B cell (primary cell): ENCODE data around the gene ZNF771. TPM values are rescaled to one million over a fixed set of nuclear protein-coding genes. Genes with fewer than 3 reads are reported as not detected.

ENCODE experiments used
- ATAC-seq: fragments of 200-7000 bp; cut with Tn5 transposase; one replicate; pipeline ENCODE4 v1.10.0; 2021; ENCODE audit warnings: low read depth, mild to moderate bottlenecking, moderate number of reproducible peaks, moderate library complexity
- CTCF ChIA-PET: fragments of 350-600 bp; sonication (Branson Sonifier 250); formaldehyde crosslinking; loops from one replicate; lab custom pipeline; 2021; ENCODE audit warnings: antibody characterized with exemption, inconsistent platforms; lab: Charles Lee
- POLR2A ChIA-PET: fragments of 350-600 bp; sonication (Branson Sonifier 250); formaldehyde crosslinking; loops from one replicate; lab custom pipeline; 2021; ENCODE audit warnings: antibody characterized with exemption; lab: Charles Lee
- DNase-seq: peaks from one replicate; pipeline ENCODE4 v3.0.0; 2013
- H2AFZ ChIP-seq: 2 replicates; pipeline ENCODE4 v1.6.1; 2012; ENCODE audit warnings: mild to moderate bottlenecking, low read depth, low read length; ENCODE audit not compliant: insufficient read depth, poor library complexity, severe bottlenecking
- H3K27ac ChIP-seq, 2 donors: 1 replicate in 1 of 2; 2 replicates in 1 of 2; pipeline ENCODE4 v1.5.1; 2012 to 2013; ENCODE audit warnings: low read length in 2 of 2, mild to moderate bottlenecking in 2 of 2, moderate library complexity in 1 of 2
- H3K27me3 ChIP-seq, 4 experiments: fragments of 200-600 bp in 1 of 4; sonication (generic) in 1 of 4; replicated peaks in 1 of 4; 1 replicate in 2 of 4; 2 replicates in 2 of 4; pipeline versions ENCODE4 v1.6.1 to v1.7.0; 2013 to 2016; ENCODE audit warnings: low read length in 3 of 4, mild to moderate bottlenecking in 2 of 4, mixed read lengths in 1 of 4, moderate library complexity in 1 of 4; ENCODE audit not compliant: insufficient read depth in 4 of 4, control insufficient read depth in 3 of 4; ENCODE audit errors: control extremely low read depth in 1 of 4
- H3K36me3 ChIP-seq, 2 experiments: replicated peaks in 1 of 2; 1 replicate in 1 of 2; 2 replicates in 1 of 2; pipeline versions ENCODE4 v1.6.1 to v1.7.1; 2013; ENCODE audit warnings: low read length in 1 of 2; ENCODE audit not compliant: insufficient read depth in 2 of 2, control insufficient read depth in 1 of 2; ENCODE audit errors: control extremely low read depth in 1 of 2, extremely low read depth in 1 of 2
- H3K4me1 ChIP-seq, 2 donors: fragments of 200-600 bp in 1 of 2; sonication (generic) in 1 of 2; 1 replicate in 1 of 2; 2 replicates in 1 of 2; pipeline versions ENCODE4 v1.5.1 to v1.6.1; 2013 to 2017; ENCODE audit warnings: low read length in 2 of 2; ENCODE audit not compliant: control insufficient read depth in 2 of 2, insufficient read depth in 2 of 2
- H3K4me2 ChIP-seq: replicated peaks from 2 replicates; pipeline ENCODE3; 2012; ENCODE audit warnings: mild to moderate bottlenecking, low read depth, low read length; ENCODE audit not compliant: poor library complexity, severe bottlenecking
- H3K4me3 ChIP-seq, 5 experiments: fragments of 200-600 bp in 1 of 5; sonication (generic) in 1 of 5; 1 replicate in 3 of 5; 2 replicates in 2 of 5; pipeline versions ENCODE4 v1.5.1 to v1.7.0; 2011 to 2016; ENCODE audit warnings: low read length in 4 of 5, mild to moderate bottlenecking in 4 of 5, low read depth in 2 of 5, control low read depth in 1 of 5, moderate library complexity in 1 of 5; ENCODE audit not compliant: insufficient read depth in 1 of 5; ENCODE audit errors: control extremely low read depth in 1 of 5, extremely low read depth in 1 of 5
- H3K79me2 ChIP-seq: fragments of 200-600 bp; sonication (generic); one replicate; pipeline ENCODE4 v1.6.0; 2016; ENCODE audit warnings: low read length; ENCODE audit not compliant: control insufficient read depth, insufficient read depth
- H3K9ac ChIP-seq: fragments of 200-600 bp; sonication (generic); 2 replicates; pipeline ENCODE4 v1.6.1; 2017; ENCODE audit warnings: mild to moderate bottlenecking, low read length, moderate library complexity
- H3K9me3 ChIP-seq, 3 donors: one replicate each; pipeline versions ENCODE4 v1.6.1 to v1.7.1; 2013; ENCODE audit warnings: low read length in 2 of 3; ENCODE audit not compliant: control insufficient read depth in 2 of 3, insufficient read depth in 1 of 3; ENCODE audit errors: control extremely low read depth in 1 of 3
- H4K20me1 ChIP-seq: 2 replicates; pipeline ENCODE4 v1.6.0; 2012; ENCODE audit warnings: mild to moderate bottlenecking, low read length; ENCODE audit not compliant: insufficient read depth, control insufficient read depth, poor library complexity, severe bottlenecking
- H3K27ac Mint-ChIP-seq: one replicate; pipeline ENCODE4 v1.8.0; 2021; ENCODE audit warnings: mixed read lengths
- H3K27me3 Mint-ChIP-seq: one replicate; pipeline ENCODE4 v1.8.0; 2021; ENCODE audit warnings: mixed read lengths
- H3K4me1 Mint-ChIP-seq: one replicate; pipeline ENCODE4 v1.8.0; 2021; ENCODE audit warnings: mixed read lengths
- H3K4me3 Mint-ChIP-seq: one replicate; pipeline ENCODE4 v1.8.0; 2021; ENCODE audit warnings: mixed read lengths
- H3K9me3 Mint-ChIP-seq: one replicate; pipeline ENCODE4 v1.8.0; 2022; ENCODE audit warnings: mixed read lengths; ENCODE audit not compliant: insufficient read depth
- EZH2 ChIP-seq: IDR thresholded peaks from 2 replicates; pipeline ENCODE4 v1.6.1; 2012; ENCODE audit warnings: borderline replicate concordance, low read depth, mild to moderate bottlenecking, moderate library complexity, low read length; ENCODE audit not compliant: insufficient read depth, poor library complexity, severe bottlenecking
- WGBS: methylation state at CpG from one replicate; pipeline ENCODE4 v1.1.5; 2013; ENCODE audit warnings: missing lambda C conversion rate; ENCODE audit not compliant: insufficient coverage; 5-methylcytosine and 5-hydroxymethylcytosine counted together
- intact Hi-C: fragments of 100-400 bp; cut with micrococcal nuclease; formaldehyde crosslinking; loops from one replicate; pipeline ENCODE4 v1.10.0; 2022
- polyA plus RNA-seq: library from polyadenylated mRNA; depleted of rRNA; stranded (reverse); fragments of >200 nt; gene quantifications from 2 replicates; pipeline ENCODE4 v1.2.3, GENCODE V29; 2012
- total RNA-seq, 2 donors: library from RNA; stranded (reverse); fragments of 120-200 nt in 1 of 2; gene quantifications; 1 replicate in 1 of 2; 2 replicates in 1 of 2; pipeline versions ENCODE4 v1.2.3 to v1.2.4, GENCODE V29; 2013 to 2022
- TF ChIP-seq, protein P1 (sequence below): fragments of 200-600 bp; IDR thresholded peaks from one replicate; pipeline ENCODE4 v1.8.0; 2022; ENCODE audit warnings: antibody characterized with exemption, mild to moderate bottlenecking

Gene ZNF771
- total and polyA plus RNA-seq, 2 donors (not counting 1 experiment from before 2014, with no cell fraction given), result 4.1 to 6.6 TPM

GRCh38 chr16:30445149-30445407, 37.7 kb downstream of the ZNF771 start:
- Histone ChIP-seq H3K27me3 (no peaks in the 10 kb centered on the region), H3K4me2 (peak overlapping the region; percentile 72), H3K27ac (peak overlapping the region; percentile 78 to 85), H3K4me3 (peak overlapping the region; percentile 74 to 99 (median 78)), H3K9me3 (peaks cover 0 to 6% (median 0%) of the 10 kb centered on the region in 3 donors), H3K79me2 (peaks cover 25% of the 10 kb centered on the region), H4K20me1 (peaks cover 22% of the 10 kb centered on the region), H2AFZ (peak overlapping the region; percentile 81), H3K9ac (peak overlapping the region; percentile 74), H3K36me3 (peaks cover 0 to 18% of the 10 kb centered on the region in 2 experiments), H3K4me1 (peaks cover 31 to 35% of the 10 kb centered on the region in 2 donors)
- peak overlapping the region; percentile 50 for H3K27ac Mint-ChIP-seq
- WGBS, result 36% methylated on average over 11 of the region's 11 CpGs
- no peaks in the 10 kb centered on the region for H3K9me3 Mint-ChIP-seq
- no peak for TF ChIP-seq EZH2
- TF ChIP-seq, protein P1, sequence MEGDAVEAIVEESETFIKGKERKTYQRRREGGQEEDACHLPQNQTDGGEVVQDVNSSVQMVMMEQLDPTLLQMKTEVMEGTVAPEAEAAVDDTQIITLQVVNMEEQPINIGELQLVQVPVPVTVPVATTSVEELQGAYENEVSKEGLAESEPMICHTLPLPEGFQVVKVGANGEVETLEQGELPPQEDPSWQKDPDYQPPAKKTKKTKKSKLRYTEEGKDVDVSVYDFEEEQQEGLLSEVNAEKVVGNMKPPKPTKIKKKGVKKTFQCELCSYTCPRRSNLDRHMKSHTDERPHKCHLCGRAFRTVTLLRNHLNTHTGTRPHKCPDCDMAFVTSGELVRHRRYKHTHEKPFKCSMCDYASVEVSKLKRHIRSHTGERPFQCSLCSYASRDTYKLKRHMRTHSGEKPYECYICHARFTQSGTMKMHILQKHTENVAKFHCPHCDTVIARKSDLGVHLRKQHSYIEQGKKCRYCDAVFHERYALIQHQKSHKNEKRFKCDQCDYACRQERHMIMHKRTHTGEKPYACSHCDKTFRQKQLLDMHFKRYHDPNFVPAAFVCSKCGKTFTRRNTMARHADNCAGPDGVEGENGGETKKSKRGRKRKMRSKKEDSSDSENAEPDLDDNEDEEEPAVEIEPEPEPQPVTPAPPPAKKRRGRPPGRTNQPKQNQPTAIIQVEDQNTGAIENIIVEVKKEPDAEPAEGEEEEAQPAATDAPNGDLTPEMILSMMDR, result no peak
- POLR2A ChIA-PET, result interaction anchor here (0.8 to 2.1 kb wide), 5 partner anchors 15 to 127 kb away, joined by 3 to 6 read pairs (median 5); partner anchors contain the start of genes DCTPP1, ITGAL and ZNF688
- ATAC-seq (no peak), DNase-seq (no peak)
- intact Hi-C loops, result loop anchor here (1.0 to 2.0 kb wide), 5 partner anchors 14 to 82 kb away; partner anchors contain the start of genes DCTPP1 and ITGAL
- no peaks in the 10 kb centered on the region for H3K27me3 Mint-ChIP-seq
- CTCF ChIA-PET, result interaction anchor here (0.6 to 7.4 kb wide), 5 partner anchors 13 to 90 kb away, joined by 3 to 77 read pairs (median 17); partner anchors contain the start of genes DCTPP1, ITGAL and ZNF747
- peak overlapping the region; percentile 96 for H3K4me3 Mint-ChIP-seq
- H3K4me1 Mint-ChIP-seq, result peaks cover 43% of the 10 kb centered on the region
